Hepatocyte (in vitro differentiated cells): ENCODE results near the gene SLC25A44. TPM values are rescaled to one million over a fixed set of nuclear protein-coding genes. Genes with fewer than 3 reads are reported as not detected.

Source experiments
- DNase-seq: peaks from one replicate; pipeline ENCODE4 v3.0.0-alpha.2; 2016; ENCODE audit warnings: low spot score
- H2AFZ ChIP-seq: fragments of 200-600 bp; sonication (generic); 2 replicates; pipeline ENCODE4 v1.6.0; 2016; ENCODE audit warnings: antibody characterized with exemption, mild to moderate bottlenecking
- H3K27ac ChIP-seq: fragments of 200-600 bp; sonication (generic); 2 replicates; pipeline ENCODE4 v1.5.1; 2016; ENCODE audit warnings: mild to moderate bottlenecking
- H3K27me3 ChIP-seq: fragments of 200-600 bp; sonication (generic); 2 replicates; pipeline ENCODE4 v1.6.1; 2016
- H3K36me3 ChIP-seq: fragments of 200-600 bp; sonication (generic); replicated peaks from 2 replicates; pipeline ENCODE4 v1.5.1; 2016; ENCODE audit warnings: low read depth; ENCODE audit not compliant: insufficient read depth
- H3K4me1 ChIP-seq: fragments of 200-600 bp; sonication (generic); 2 replicates; pipeline ENCODE4 v1.5.1; 2016; ENCODE audit warnings: mild to moderate bottlenecking, moderate library complexity; ENCODE audit not compliant: insufficient read depth
- H3K4me2 ChIP-seq: fragments of 200-600 bp; sonication (generic); 2 replicates; pipeline ENCODE4 v1.6.0; 2016
- H3K4me3 ChIP-seq: fragments of 200-600 bp; sonication (generic); 2 replicates; pipeline ENCODE4 v1.5.1; 2016; ENCODE audit warnings: mild to moderate bottlenecking
- H3K79me2 ChIP-seq: fragments of 200-600 bp; sonication (generic); 2 replicates; pipeline ENCODE4 v1.6.0; 2017; ENCODE audit warnings: mild to moderate bottlenecking
- H3K9me2 ChIP-seq: fragments of 200-600 bp; sonication (generic); replicated peaks from 2 replicates; pipeline ENCODE4 v1.6.0; 2017; ENCODE audit warnings: mild to moderate bottlenecking; ENCODE audit not compliant: insufficient read depth
- H3K9me3 ChIP-seq: fragments of 200-600 bp; sonication (generic); 2 replicates; pipeline ENCODE4 v1.5.1; 2016; ENCODE audit warnings: low read depth, mild to moderate bottlenecking
- H4K20me1 ChIP-seq: fragments of 200-600 bp; sonication (generic); 2 replicates; pipeline ENCODE4 v1.6.0; 2016; ENCODE audit warnings: mild to moderate bottlenecking; ENCODE audit not compliant: insufficient read depth, poor library complexity, severe bottlenecking
- EZH2 ChIP-seq: fragments of 200-600 bp; sonication (generic); IDR thresholded peaks from 2 replicates; pipeline ENCODE4 v1.6.1; 2016; ENCODE audit warnings: antibody characterized with exemption, mild to moderate bottlenecking, borderline replicate concordance
- EZH2phosphoT487 ChIP-seq: fragments of 200-600 bp; sonication (generic); IDR thresholded peaks from one replicate; pipeline ENCODE4 v1.6.1; 2018; ENCODE audit warnings: antibody characterized with exemption, mild to moderate bottlenecking, low read depth, moderate library complexity; ENCODE audit not compliant: unreplicated experiment, severe bottlenecking
- WGBS: methylation state at CpG from one replicate; pipeline ENCODE4 v1.1.6; 2016; ENCODE audit warnings: low lambda C conversion rate; ENCODE audit errors: missing lambda C conversion rate; 5-methylcytosine and 5-hydroxymethylcytosine counted together
- polyA plus RNA-seq: library from polyadenylated mRNA; unstranded; fragments of >200 nt; fragmentation: Nextera tagmentation; extraction: Ambion mirVana; gene quantifications from 2 replicates; pipeline ENCODE4 v1.2.1, GENCODE V29; 2016
- total RNA-seq: library from RNA; depleted of rRNA; stranded (reverse); fragments of >200 nt; gene quantifications from 2 replicates; pipeline ENCODE4 v1.2.3, GENCODE V29; 2014
- TF ChIP-seq, protein P1 (sequence below): fragments of 200-600 bp; sonication (generic); IDR thresholded peaks from 2 replicates; pipeline ENCODE4 v1.5.1; 2016; ENCODE audit warnings: antibody characterized with exemption, mild to moderate bottlenecking; ENCODE audit not compliant: poor library complexity

Gene SLC25A44
- total and polyA plus RNA-seq, 2 experiments from 2014 or later, result 16.9 to 19.3 TPM

DNA sequence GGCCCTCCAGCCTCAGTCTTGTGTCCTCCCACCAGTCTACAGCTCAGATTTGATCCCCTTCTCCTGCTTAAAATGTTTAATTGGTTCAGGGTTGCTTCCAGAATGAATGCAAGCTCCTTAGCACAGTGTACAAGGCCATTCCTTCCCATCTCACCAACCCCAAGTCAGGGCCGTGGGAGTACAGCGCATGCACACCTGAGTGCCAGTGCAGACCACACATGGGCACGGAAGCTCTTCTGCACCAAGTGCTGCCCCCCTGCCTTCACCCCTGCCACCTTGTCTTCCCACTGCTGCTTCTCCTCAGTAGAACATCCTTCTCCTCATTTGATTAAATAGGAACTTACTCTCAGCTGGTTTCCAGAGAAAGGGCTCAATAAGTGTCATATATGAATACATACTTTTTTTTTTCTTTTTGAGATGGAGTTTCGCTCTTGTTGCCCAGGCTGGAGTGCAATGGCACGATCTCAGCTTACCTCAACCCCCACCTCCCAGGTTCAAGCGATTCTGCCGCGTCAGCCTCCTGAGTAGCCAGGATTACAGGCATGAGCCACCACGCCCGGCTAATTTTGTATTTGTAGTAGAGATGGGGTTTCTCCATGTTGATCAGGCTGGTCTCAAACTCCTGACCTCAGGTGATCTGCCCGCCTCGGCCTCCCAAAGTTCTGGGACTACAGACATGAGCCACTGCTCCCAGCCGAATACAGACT lies 28.2 kb downstream of the SLC25A44 start:
- TF ChIP-seq EZH2phosphoT487, result no peak
- TF ChIP-seq, protein P1, sequence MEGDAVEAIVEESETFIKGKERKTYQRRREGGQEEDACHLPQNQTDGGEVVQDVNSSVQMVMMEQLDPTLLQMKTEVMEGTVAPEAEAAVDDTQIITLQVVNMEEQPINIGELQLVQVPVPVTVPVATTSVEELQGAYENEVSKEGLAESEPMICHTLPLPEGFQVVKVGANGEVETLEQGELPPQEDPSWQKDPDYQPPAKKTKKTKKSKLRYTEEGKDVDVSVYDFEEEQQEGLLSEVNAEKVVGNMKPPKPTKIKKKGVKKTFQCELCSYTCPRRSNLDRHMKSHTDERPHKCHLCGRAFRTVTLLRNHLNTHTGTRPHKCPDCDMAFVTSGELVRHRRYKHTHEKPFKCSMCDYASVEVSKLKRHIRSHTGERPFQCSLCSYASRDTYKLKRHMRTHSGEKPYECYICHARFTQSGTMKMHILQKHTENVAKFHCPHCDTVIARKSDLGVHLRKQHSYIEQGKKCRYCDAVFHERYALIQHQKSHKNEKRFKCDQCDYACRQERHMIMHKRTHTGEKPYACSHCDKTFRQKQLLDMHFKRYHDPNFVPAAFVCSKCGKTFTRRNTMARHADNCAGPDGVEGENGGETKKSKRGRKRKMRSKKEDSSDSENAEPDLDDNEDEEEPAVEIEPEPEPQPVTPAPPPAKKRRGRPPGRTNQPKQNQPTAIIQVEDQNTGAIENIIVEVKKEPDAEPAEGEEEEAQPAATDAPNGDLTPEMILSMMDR, result no peak
- TF ChIP-seq EZH2, result no peak
- Histone ChIP-seq H3K36me3 (no peaks in the 10 kb centered on the region), H3K4me3 (no peak overlapping the region), H3K79me2 (peaks cover 35% of the 10 kb centered on the region), H3K9me3 (no peaks in the 10 kb centered on the region), H3K9me2 (no peaks in the 10 kb centered on the region), H4K20me1 (no peaks in the 10 kb centered on the region), H3K4me2 (no peak overlapping the region), H2AFZ (no peak overlapping the region), H3K27ac (no peak overlapping the region), H3K27me3 (no peaks in the 10 kb centered on the region), H3K4me1 (no peaks in the 10 kb centered on the region)
- 96% methylated on average over 13 of the region's 13 CpGs for WGBS
- DNase-seq, result no peak

DNA sequence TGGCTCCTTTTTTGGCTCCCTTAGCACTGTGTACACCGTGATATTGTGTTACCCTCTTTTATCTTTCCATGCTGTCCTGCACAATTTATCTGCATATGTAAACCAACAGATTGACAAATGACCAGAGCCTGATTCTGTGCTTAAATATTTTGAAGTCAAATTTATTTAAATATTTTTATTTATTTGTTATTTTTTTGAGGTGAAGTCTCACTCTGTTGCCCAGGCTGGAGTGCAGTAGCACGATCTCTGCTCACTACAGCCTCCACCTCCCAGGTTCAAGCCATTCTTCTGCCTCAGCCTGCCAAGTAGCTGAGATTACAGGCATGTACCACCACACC lies 31.7 kb downstream of the SLC25A44 start:
- H3K36me3 ChIP-seq, result no peaks in the 10 kb centered on the region
- 22% methylated on average over 2 of the region's 2 CpGs for WGBS

DNA sequence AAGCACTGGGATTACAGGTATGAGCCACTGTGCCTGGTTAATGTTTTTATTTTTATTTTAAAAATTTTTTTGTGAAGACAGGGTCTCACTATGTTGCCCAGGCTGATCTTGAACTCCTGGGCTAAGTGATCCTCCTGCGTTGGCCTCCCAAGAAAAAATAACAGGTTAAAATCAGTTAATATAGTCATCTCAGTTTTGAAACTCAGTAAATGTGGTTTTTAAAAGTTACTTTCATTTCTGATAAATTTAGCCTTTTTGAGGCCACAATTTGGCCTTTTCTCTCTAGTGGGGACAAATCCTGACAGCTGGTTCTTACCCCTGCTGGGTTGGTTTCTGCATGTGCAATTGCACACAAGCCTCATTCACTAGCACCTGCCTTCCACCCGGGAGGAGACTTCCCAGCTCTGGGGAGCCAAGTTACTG lies 32.2 kb downstream of the SLC25A44 start:
- 94% methylated on average over 2 of the region's 2 CpGs for WGBS
- no peak for DNase-seq
- TF ChIP-seq EZH2, result no peak
- TF ChIP-seq EZH2phosphoT487, result no peak
- TF ChIP-seq, protein P1, result no peak
- Histone ChIP-seq H2AFZ (no peak overlapping the region), H3K4me3 (no peak overlapping the region), H3K4me1 (no peaks in the 10 kb centered on the region), H3K27ac (no peak overlapping the region), H3K4me2 (no peak overlapping the region), H4K20me1 (no peaks in the 10 kb centered on the region), H3K9me3 (no peaks in the 10 kb centered on the region), H3K27me3 (no peaks in the 10 kb centered on the region), H3K79me2 (peaks cover 3% of the 10 kb centered on the region), H3K36me3 (no peaks in the 10 kb centered on the region), H3K9me2 (no peaks in the 10 kb centered on the region)

More for the DNA sequence above, 31.7 kb downstream of the SLC25A44 start:
- Histone ChIP-seq H3K27me3 (no peaks in the 10 kb centered on the region), H3K4me2 (no peak overlapping the region), H4K20me1 (no peaks in the 10 kb centered on the region), H3K27ac (no peak overlapping the region), H2AFZ (no peak overlapping the region), H3K9me3 (no peaks in the 10 kb centered on the region), H3K4me1 (no peaks in the 10 kb centered on the region), H3K4me3 (no peak overlapping the region), H3K79me2 (peaks cover 3% of the 10 kb centered on the region), H3K9me2 (no peaks in the 10 kb centered on the region)
- TF ChIP-seq EZH2phosphoT487 (no peak), EZH2 (no peak)
- TF ChIP-seq, protein P1, result no peak
- no peak for DNase-seq
